Cerebellar nuclear complex (tissue), 1 donor: ENCODE results near the gene POLK.
"Not testable (repeated sequence)": the region's sequence is repeated elsewhere in the genome, so short reads cannot be mapped to it uniquely, and the experiment has no call there.

Experiments used
- DNase-seq, 2 experiments: peaks; one replicate each; lab custom pipeline; 2025; lab: John Stamatoyannopoulos, UW

Gene POLK

DNA sequence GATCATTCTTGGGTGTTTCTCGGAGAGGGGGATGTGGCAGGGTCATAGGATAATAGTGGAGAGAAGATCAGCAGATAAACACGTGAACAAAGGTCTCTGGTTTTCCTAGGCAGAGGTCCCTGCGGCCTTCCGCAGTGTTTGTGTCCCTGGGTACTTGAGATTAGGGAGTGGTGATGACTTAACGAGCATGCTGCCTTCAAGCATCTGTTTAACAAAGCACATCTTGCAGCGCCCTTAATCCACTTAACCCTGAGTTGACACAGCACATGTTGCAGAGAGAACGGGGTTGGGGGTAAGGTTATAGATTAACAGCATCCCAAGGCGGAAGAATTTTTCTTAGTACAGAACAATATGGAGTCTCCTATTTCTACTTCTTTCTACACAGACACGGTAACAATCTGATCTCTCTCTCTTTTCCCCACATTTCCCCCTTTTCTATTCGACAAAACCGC lies 99.2 kb downstream of the POLK start:
- not testable (repeated sequence) for DNase-seq

DNA sequence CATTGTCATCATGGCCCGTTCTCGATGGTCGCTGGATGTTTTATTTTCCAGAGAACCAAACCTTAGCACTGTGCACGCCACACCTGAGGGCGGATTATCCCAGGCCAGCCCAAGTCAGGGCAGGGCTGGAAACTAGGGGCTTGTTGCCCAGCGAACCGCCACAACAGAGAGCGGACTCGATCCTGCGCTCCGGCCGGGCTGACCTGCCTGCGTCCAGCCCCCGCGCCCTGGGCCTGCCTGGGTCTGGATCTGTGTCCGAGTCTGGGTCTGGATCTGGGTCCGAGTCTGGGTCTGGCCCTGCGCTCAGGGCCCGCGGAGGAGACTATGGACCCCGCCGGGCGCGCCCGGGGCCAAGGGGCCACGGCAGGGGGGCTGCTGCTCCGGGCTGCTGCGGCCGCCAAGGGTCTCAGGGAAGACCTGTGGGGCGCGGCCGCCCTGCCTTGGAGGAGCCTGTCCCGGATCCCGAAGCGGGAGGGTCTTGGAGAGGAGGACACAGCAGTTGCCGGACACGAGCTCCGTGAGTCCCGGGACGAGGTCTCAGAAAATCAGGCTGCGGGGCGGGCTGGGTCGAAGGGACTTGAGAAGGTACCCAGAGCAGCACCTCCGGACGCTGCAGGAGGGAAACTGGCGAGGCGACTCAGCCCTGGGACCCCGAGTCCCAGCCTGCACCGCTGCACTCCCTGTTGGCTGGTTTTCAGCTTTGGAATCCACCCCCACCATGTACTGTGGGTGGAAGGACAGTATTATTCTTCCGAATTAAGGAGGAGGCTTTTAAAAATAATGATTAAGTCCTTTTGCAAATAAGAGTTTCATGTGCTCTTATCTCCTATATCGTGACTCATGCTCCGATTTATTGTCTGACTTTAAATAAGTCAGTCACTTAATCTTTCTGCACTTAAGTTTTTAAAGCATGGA lies 99.9 kb downstream of the POLK start, which contains the start of gene ANKDD1B:
ANKDD1B (plus strand) TSS at position 143 of the 915 bp plus-strand sequence; CDS start at position 325, 182 bp downstream.
- DNase-seq: no peak

DNA sequence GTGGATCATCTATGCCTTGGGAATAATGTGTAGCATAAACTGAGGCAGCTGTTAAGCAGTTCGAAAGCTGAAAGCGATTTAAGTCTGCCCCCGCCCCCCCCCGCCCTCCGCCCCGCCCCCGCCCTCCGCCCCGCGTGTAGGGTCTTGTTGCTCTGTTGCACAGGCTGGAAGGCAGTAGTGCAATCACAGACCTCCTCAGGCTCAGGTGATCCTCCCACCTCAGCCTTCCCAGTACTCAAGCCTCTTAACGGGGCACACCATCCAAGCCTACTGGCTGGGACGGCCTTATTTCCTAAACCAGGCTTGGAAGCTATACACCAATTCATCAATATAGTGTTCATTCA lies 100.5 kb downstream of the POLK start:
- no peak for DNase-seq

DNA sequence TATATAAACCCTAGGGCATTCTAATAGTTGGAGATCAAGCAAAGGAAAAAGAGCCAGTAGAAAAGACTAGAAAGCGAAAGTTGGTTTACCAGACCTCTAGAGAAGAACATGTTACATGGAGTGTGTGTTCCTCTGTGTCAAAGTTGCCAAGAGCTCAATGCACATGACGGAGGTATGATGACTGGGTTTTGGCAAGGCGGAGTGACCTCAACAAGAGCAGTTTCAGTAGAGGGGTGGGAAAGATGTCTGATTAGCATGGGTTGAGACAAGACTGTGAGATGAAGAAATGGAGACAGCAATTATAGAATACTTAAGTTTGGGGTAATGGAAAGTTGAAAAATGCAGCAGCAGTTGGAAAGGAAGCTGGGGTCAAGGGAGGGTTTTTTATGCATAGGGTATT lies 101.2 kb downstream of the POLK start:
- no peak for DNase-seq

DNA sequence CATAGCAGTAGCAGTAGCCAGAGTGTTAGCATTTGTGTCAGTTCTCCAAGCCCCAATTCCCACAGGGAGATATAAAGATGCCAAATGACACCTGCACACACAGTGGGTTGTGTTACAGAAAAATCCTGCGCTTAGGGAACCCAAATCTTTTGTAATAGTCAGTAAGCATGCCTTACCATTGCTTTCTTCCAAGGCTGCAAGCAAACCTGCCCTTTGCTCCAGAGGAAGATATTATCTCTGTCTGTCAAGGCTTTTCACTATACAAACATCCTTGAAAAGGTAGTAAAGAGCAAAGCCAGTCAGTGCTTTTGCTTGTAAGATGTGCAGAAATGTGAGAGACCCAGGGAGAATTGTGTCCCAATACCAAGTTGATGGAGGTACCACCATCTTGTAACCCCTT lies 102.5 kb downstream of the POLK start:
- no peak for DNase-seq

DNA sequence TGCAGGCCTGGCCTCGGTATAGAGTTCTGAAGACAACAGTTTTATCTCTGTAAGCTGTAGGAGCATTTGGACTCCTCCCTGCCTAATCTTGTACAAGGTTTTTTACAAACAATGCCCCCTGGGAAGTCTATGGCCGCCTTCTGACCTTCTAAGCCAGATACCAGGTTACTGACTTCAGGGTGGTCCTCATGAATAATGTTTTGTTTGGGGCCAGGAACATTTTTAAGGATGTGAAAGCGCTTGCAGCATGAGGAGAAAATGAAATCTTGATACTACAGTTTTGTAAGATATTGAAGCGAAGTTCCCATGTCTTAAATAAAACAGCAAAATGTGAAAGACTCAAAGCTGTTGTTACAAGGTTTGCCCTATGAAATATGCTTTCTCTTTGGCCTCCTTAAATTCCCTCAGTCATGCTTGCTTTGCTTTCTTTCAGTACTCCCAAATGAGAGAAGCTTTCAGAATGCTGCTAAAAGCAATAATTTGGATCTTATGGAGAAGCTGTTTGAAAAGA lies 104.7 kb downstream of the POLK start:
- no peak for DNase-seq

DNA sequence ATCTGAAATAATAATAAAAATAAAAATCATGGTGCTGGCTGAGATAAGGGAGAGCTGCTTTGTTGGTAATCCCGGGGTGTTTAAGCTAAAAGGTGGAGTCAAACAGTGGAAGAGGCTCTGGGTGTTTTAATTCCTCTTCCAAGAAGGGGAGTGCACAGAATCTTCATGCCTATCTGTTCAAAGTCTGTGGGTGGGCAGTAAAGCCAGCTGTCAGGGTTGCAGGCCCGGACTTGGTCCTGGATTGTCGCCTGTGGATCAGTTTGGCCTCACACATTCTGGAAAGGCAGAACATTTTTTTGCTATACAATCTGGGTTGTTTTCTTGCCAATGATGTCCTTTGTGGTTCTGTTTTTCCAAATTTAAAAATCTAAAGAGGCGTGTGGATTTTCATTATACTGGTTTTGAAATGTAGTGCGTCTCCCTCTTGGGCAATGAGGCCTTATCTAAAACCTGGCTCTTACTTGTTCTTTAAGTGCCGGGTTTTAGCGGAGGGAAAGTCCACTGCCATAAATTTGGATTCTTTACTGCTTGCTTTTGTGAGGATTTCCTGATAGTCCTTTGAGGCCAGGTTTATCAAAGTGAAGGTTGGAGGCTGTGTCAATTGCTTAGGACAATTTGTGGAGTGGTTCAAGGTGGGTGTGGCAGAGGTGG lies 105.4 kb downstream of the POLK start:
- no peak for DNase-seq

DNA sequence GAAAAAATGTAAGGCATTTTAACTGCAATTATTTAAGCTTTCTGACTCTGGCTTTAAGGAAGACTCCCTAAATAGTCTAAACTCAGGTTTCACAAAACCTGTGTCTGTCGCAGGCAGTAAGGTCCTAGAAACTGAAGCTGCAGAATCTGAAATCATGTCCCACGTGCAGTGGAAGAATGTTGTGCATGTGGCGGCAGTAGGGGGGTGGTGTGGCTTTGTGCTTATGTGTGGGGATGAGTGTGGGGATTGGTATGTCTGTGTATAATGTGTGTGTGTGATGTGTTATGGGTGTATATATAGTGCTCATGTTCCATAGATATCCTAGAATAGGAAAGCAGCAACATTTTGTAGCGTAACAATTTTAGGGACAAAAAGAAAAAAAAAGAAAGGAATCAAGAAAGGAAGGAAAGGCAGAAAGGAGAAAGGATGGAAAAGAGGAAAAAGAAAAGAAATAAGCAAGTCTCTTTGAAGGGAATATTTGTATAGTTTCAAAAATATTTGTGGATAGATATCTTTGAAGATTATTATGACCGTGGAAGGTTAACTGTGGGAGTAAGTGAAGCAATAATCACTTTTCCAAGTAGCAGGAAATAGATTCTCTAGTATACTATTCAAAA lies 106.2 kb downstream of the POLK start:
- no peak for DNase-seq

DNA sequence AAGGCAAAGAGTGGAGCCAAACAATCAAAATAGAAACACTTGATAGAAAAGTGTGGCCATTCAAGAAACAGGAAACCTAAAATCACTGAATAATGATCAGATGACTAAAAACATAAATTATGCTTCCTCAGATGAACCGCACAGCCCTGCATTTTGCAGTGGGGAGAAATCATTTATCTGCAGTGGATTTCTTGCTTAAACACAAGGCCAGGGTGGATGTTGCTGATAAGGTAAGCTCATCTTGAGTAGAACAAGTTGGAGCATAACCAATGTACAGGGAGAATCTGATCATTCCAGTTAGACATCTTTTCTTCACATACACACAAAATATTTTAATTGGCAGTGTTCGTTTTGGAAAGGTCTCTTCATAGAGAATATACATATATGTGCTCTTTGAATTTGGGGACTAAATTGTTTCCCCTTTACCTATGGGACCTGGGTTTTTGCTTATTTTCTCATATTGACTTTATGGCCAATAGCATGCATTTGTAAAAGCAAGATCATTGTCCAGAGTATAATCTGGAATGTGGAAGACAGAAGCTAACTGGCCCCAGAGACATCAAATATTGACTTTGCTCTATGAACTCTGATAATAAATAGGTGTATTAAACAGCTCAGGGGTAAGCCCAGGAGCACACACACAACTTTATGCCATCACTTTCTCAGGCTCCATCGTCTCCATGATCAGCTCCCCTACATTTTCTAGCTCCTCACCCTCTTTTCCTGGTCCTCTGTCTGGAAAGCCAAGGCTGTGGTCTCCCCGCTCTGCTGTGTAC lies 108.7 kb downstream of the POLK start:
- no peak for DNase-seq

DNA sequence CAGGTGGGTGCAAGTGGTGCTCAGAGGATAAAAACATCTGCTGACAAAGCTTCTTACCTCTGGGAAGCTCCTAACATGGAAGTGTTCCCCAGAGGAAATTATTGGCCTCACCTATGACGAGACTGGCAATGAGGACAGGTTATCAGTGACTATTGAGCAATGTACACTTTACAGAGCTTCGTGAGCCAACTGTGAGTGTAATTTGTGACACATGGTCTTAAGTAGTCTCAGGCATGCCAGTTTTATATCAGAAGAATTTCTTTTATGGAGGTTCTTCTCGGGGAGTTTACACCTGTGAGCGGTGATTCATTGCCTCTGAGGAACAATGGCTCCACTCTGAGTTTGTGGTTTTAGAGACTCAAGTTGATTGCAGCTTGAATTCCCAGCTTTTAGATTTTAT lies 110.9 kb downstream of the POLK start:
- DNase-seq: no peak

DNA sequence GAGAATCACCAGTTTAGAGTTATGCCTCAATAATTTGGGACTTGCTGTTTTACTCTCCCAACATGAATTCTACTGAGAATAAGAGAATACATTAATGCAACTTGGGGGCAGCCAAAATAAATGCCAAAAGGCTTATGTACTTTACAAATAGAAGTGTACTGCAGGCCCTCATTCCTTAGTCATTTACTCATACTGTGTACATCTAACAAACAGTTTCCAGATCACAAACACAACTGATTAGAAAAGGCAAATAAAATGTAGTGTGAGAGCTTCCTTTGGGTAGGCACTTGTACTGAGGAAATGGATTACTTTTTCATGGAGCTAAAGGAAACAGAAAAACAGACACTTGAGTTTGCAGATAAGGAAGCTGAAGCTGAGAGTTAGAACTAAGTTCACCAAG lies 112.2 kb downstream of the POLK start:
- no peak for DNase-seq

DNA sequence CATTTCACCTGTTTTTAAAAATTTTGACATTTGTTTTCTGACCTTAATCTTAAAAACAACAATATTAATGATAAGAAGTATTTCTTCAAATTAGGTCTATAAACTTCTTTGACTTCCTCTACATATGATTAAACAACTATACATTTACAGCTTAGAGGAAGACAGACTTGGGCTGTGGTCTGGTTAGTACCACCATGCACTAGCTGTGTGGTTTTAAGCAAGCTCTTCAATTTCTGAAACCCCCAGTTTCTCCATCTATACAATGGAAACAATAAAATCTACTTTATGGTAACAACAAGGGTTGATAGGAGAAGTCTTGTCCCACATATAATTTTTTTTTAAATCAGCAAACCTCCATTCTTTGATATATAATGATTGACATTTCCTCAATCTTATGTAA lies 115.3 kb downstream of the POLK start:
- DNase-seq: no peak

DNA sequence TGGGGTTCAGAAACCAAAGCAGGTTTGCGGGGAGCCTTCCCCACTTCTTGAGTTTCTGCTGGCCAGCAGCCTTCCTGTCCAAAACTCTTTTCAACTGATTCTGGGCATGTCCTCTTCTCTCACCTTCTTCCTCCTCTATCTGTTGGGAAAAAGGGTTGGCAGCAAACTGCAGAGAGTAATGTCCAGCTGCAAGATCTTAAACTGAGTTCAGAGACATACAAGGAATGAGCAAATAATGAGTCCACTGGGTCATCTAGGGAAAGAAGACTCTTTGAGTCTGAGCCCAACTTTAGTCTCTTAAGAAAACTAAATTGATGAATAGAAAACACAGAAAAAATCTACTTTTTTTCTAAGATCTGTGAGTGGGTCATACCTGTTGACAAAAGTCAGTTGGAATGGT lies 116.1 kb downstream of the POLK start:
- DNase-seq: no peak

DNA sequence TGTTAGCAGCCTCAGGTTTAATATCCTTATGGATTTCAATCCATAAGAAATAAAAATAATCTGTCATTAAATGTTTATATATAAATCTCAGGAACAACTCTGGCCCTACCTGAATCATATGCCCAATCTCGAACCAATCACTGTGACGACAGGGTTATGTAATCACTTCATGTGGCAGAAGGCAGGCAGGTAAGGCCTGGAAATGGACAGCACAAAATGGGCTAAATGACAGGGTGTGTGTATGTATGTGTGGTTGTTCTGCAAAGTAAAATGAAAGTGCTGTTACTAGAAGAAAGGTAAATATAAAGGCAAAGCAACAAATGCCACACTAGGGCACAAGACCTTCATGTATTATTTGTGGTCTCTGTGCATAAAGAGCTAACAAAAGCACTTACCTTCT lies 119.2 kb downstream of the POLK start:
- no peak for DNase-seq

DNA sequence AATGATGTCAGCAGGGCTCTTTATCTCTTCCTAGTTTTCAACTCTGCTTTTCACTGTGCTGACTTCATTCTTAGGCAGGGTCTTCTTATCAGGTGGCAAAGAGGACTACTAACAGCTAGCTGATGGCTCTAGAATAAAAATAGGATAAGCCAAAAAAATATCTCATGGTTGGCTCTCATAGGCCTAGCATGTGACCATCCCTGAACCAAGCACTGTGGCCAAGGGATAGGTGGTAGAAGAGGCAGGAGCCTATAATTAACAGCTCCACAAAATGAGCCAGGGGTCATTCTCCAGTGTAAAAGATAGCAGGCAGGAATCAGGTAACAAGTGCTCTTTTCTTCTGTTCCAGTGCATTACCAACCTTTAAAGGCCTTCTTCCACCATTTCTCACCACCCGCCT lies 120.6 kb downstream of the POLK start:
- DNase-seq: no peak

DNA sequence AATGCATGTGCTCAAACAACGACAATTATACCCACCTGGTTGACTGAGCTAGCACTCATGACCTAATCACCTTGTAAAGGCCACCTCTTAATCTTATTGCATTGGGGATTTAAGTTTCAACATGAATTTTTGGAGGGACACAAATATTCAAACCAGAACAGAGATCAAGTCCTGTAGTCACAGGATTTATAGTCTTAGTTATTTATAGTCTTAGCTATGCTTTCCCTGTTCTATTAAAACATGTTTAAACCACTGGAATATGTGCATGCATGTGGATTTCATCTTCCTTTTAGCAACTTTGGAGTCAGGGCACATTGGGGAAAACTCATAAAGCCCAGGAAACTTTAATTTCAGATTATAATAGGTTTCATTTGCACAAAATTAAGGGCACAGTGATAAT lies 126.3 kb downstream of the POLK start:
- DNase-seq: no peak

DNA sequence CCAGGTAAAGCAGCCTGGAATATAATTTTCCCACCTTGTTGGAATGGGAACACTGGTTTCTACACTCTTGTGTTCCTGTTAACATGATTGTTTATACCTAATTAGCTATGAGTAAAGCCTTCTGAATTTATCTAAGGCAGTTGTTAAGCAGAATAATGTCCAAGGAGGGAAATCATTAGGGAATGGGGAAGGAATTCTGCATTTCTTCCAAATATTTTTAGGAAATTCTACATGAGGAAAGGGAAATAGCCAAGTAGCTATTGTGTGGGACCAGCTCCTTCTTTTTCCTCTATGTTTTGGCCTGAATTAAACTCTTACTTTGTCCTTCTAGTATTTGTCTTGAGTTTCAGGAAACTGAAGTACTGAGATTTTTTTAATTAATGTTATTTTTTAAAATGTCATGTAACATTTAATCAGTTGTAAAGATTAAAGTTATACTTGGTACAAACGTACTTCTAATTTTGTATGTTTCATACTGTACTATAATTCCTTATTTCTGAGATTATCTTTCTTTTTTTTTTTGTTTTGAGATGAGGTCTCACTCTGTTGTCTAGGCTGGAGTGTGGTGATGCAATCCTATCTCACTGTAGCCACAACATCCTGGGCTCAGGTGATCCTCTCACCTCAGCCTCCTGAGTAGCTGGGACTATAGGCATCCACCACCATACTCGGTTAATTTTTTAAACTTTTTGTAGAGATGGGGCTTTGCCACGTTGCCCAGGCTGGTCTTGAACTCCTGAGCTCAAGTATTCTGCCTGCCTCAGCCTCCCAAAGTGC lies 128.0 kb downstream of the POLK start:
- DNase-seq: no peak

DNA sequence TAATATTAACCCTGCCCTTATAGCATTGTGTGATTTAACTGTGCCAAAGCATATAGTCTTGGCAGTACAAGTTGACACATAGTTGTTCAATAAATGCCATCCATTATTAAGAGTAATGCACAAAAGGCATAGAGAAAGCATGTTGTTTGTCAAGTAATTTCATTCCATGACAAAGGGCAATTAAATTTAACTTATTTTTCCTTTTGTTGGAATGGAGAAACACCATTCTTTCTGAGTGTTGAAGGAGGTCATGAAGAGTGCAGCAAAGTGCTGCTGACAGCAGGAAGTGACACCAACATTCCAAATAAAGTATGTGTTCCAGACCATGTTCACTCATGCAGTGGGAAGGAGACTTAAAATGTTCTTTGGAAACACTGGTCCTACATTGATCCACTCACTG lies 128.7 kb downstream of the POLK start:
- DNase-seq: no peak

DNA sequence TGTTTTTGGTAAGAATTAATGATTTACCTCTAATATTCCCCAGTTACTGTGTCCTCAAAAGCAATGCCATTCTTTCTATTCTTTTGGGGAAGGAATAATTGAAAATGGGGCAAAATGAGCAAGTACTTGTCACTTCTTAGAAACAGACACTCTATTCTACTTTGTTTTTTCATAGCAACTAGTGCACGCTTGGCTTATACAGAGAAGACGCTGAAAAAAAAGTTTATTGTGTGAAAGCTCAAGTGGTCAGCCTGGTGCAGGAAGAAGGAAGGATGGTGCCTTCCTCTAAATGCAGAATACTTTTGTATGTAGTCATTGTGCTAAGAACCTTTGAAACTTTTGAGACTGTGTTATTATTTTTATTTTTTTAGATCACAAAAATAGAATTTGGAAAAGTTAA lies 129.1 kb downstream of the POLK start:
- no peak for DNase-seq

DNA sequence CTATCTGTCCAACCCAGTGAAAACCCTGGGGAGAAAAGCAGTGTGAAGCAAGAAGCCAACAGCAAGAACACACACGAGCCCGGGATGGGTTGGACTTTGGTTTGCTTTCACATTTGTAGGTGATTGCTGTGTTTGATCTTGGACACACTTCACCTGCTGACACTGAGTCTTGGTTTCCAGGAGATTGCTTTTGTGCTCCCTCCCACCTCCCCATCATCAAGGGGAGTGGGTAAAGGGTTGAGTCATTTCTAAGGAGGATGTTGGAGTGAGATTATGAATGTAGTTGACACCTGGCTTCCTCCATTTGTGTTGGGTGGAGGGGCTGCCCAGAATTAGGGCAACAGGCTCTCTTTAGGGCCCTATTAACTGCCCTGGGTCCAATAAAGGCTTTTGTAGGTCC lies 137.0 kb downstream of the POLK start:
- no peak for DNase-seq
